GM12878 (cell line): Measurements from ENCODE around the gene DUS2.

Source experiments
- CTCF ChIP-seq, 3 experiments: IDR thresholded peaks in 2 of 3; conservative IDR thresholded peaks in 1 of 3; 2 replicates each; pipeline ENCODE4 v1.5.1; 2011; ENCODE audit warnings: low read depth in 3 of 3, low read length in 3 of 3, mild to moderate bottlenecking in 3 of 3, control low read depth in 2 of 3, moderate library complexity in 2 of 3, inconsistent platforms in 1 of 3, mixed read lengths in 1 of 3; ENCODE audit not compliant: control insufficient read depth in 2 of 3, insufficient read depth in 1 of 3; ENCODE audit errors: extremely low read depth in 1 of 3
- ETV6 ChIP-seq, 2 experiments: fragments of 450-650 bp in 1 of 2; IDR thresholded peaks in 1 of 2; conservative IDR thresholded peaks in 1 of 2; 2 replicates each; pipeline ENCODE4 v1.6.1; 2014; ENCODE audit warnings: antibody characterized with exemption in 1 of 2, borderline replicate concordance in 1 of 2, low read depth in 1 of 2, mild to moderate bottlenecking in 1 of 2, moderate library complexity in 1 of 2
- JUND ChIP-seq: IDR thresholded peaks from 2 replicates; pipeline ENCODE4 v1.6.1; 2012; ENCODE audit warnings: low read depth, mild to moderate bottlenecking, low read length, improper control_type of control experiment, moderate library complexity
- POLR2AphosphoS5 ChIP-seq: IDR thresholded peaks from 2 replicates; pipeline ENCODE4 v1.6.1; 2011; ENCODE audit warnings: mild to moderate bottlenecking, low read length, inconsistent platforms
- RFX5 ChIP-seq: IDR thresholded peaks from 2 replicates; pipeline ENCODE4 v1.6.1; 2011; ENCODE audit warnings: low read depth, low read length, improper control_type of control experiment
- TARDBP ChIP-seq: IDR thresholded peaks from 2 replicates; pipeline ENCODE4 v1.6.1; 2016; ENCODE audit warnings: borderline replicate concordance
- ZBTB33 ChIP-seq: fragments of 450-650 bp; IDR thresholded peaks from 2 replicates; pipeline ENCODE4 v1.6.1; 2017; ENCODE audit warnings: mild to moderate bottlenecking
- ZNF384 ChIP-seq: IDR thresholded peaks from 2 replicates; pipeline ENCODE4 v1.6.1; 2012; ENCODE audit warnings: low read depth, mild to moderate bottlenecking, low read length, improper control_type of control experiment, borderline replicate concordance
- ZSCAN29 ChIP-seq: fragments of 450-650 bp; IDR thresholded peaks from 2 replicates; pipeline ENCODE4 v1.6.1; 2017; ENCODE audit warnings: mild to moderate bottlenecking, moderate library complexity
- ZZZ3 ChIP-seq: IDR thresholded peaks from 2 replicates; pipeline ENCODE4 v1.6.1; 2011; ENCODE audit warnings: low read depth; ENCODE audit not compliant: control insufficient read depth, insufficient read length
- TF ChIP-seq, protein P1 (sequence below): IDR thresholded peaks from 2 replicates; pipeline ENCODE4 v1.6.1; 2012; ENCODE audit warnings: mild to moderate bottlenecking, low read depth, low read length
- TF ChIP-seq, protein P2 (sequence below): IDR thresholded peaks from 2 replicates; pipeline ENCODE4 v1.6.1; 2012; ENCODE audit warnings: low read depth, low read length, improper control_type of control experiment

GRCh38 chr16:67996666-67997065 lies 26.4 kb upstream of the DUS2 start:
- TF ChIP-seq ZNF384 (no peak), CTCF (IDR thresholded peaks at IDR 0.05 in 2 of 3, conservative IDR thresholded peaks at IDR 0.05 in 1 of 3; ENCODE audit: control insufficient read depth in 2 of 3, extremely low read depth in 1 of 3, insufficient read depth in 1 of 3, low read depth in 3 of 3, low read length in 3 of 3) (no peak), ZSCAN29 (no peak), TARDBP (no peak), JUND (no peak), ETV6 (conservative IDR thresholded peaks at IDR 0.05 in 1 of 2, IDR thresholded peaks at IDR 0.05 in 1 of 2; ENCODE audit: borderline replicate concordance in 1 of 2, low read depth in 1 of 2) (no peak), ZBTB33 (no peak), POLR2AphosphoS5 (no peak), ZZZ3 (no peak), RFX5 (no peak)
- TF ChIP-seq, protein P1, sequence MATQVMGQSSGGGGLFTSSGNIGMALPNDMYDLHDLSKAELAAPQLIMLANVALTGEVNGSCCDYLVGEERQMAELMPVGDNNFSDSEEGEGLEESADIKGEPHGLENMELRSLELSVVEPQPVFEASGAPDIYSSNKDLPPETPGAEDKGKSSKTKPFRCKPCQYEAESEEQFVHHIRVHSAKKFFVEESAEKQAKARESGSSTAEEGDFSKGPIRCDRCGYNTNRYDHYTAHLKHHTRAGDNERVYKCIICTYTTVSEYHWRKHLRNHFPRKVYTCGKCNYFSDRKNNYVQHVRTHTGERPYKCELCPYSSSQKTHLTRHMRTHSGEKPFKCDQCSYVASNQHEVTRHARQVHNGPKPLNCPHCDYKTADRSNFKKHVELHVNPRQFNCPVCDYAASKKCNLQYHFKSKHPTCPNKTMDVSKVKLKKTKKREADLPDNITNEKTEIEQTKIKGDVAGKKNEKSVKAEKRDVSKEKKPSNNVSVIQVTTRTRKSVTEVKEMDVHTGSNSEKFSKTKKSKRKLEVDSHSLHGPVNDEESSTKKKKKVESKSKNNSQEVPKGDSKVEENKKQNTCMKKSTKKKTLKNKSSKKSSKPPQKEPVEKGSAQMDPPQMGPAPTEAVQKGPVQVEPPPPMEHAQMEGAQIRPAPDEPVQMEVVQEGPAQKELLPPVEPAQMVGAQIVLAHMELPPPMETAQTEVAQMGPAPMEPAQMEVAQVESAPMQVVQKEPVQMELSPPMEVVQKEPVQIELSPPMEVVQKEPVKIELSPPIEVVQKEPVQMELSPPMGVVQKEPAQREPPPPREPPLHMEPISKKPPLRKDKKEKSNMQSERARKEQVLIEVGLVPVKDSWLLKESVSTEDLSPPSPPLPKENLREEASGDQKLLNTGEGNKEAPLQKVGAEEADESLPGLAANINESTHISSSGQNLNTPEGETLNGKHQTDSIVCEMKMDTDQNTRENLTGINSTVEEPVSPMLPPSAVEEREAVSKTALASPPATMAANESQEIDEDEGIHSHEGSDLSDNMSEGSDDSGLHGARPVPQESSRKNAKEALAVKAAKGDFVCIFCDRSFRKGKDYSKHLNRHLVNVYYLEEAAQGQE: no peak
- TF ChIP-seq, protein P2, sequence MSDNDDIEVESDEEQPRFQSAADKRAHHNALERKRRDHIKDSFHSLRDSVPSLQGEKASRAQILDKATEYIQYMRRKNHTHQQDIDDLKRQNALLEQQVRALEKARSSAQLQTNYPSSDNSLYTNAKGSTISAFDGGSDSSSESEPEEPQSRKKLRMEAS: no peak
